HFFc6 (cell line): ENCODE measurements around the gene RNF25. TPM values are rescaled to one million over a fixed set of nuclear protein-coding genes. Genes with fewer than 3 reads are reported as not detected.

Experiments used
- DNase-seq: peaks from one replicate; pipeline ENCODE4 v3.0.0-alpha.2; 2018
- H3K27ac Mint-ChIP-seq: 2 replicates; pipeline ENCODE4 v1.8.0; 2020; ENCODE audit warnings: mild to moderate bottlenecking, mixed read lengths
- H3K27me3 Mint-ChIP-seq: 2 replicates; pipeline ENCODE4 v1.8.0; 2021; ENCODE audit warnings: mild to moderate bottlenecking, moderate library complexity, mixed read lengths; ENCODE audit not compliant: insufficient read depth
- H3K36me3 Mint-ChIP-seq: 2 replicates; pipeline ENCODE4 v1.8.0; 2021; ENCODE audit warnings: low read depth, mixed read lengths
- H3K4me1 Mint-ChIP-seq: 2 replicates; pipeline ENCODE4 v1.8.0; 2020; ENCODE audit warnings: low read depth, mixed read lengths
- H3K4me3 Mint-ChIP-seq: 2 replicates; pipeline ENCODE4 v1.8.0; 2020; ENCODE audit warnings: mild to moderate bottlenecking, moderate library complexity, mixed read lengths
- H3K9me3 Mint-ChIP-seq: 2 replicates; pipeline ENCODE4 v1.8.0; 2020; ENCODE audit warnings: mild to moderate bottlenecking, mixed read lengths
- CTCF ChIP-seq: fragments of 200-600 bp; sonication (generic); IDR thresholded peaks from 2 replicates; pipeline ENCODE4 v1.5.0; 2021; ENCODE audit warnings: antibody characterized with exemption, mild to moderate bottlenecking
- total RNA-seq, 6 experiments: library from RNA; stranded (reverse); fragmentation: NEBNext Ultra II Directional; extraction: Animal tissue kit (Norgen Biotek cat#: 25700); gene quantifications; 2 replicates in 1 of 6; 3 replicates in 5 of 6; pipeline ENCODE4 v1.2.3, GENCODE V29; 2021

RNF25 gene
- total RNA-seq, 6 experiments from 2014 or later: 32.7 to 47.9 (median 39.2) TPM

- H3K9me3 Mint-ChIP-seq: no peaks in the 10 kb centered on the region
- no peak overlapping the region for H3K4me3 Mint-ChIP-seq
- H3K27me3 Mint-ChIP-seq: peaks cover 2% of the 10 kb centered on the region; the same call in 1 of the 2 replicates
- no peak for DNase-seq
- H3K4me1 Mint-ChIP-seq: peaks cover 28% of the 10 kb centered on the region
- peaks cover 11% of the 10 kb centered on the region; the same call in 1 of the 2 replicates for H3K36me3 Mint-ChIP-seq
- no peak for TF ChIP-seq CTCF
- no peak overlapping the region for H3K27ac Mint-ChIP-seq
These were observed 16.1 kb downstream of the RNF25 start for GRCh38 chr2:218655751-218656150.

GRCh38 chr2:218648787-218649100 lies 23.1 kb downstream of the RNF25 start:
- DNase-seq: no peak
- TF ChIP-seq CTCF: peak; percentile 44; the same call in 1 of the 2 replicates
- Mint-ChIP-seq H3K9me3 (no peaks in the 10 kb centered on the region), H3K4me3 (no peak overlapping the region), H3K36me3 (peaks cover 22% of the 10 kb centered on the region), H3K4me1 (peaks cover 11% of the 10 kb centered on the region), H3K27me3 (no peaks in the 10 kb centered on the region; the same call in 1 of the 2 replicates), H3K27ac (no peak overlapping the region)

- Mint-ChIP-seq H3K36me3 (peaks cover 22% of the 10 kb centered on the region), H3K4me1 (peaks cover 11% of the 10 kb centered on the region), H3K9me3 (no peaks in the 10 kb centered on the region), H3K27ac (no peak overlapping the region; the same call in 1 of the 2 replicates), H3K4me3 (no peak overlapping the region), H3K27me3 (no peaks in the 10 kb centered on the region; the same call in 1 of the 2 replicates)
- DNase-seq: peak; percentile 50
- peak; percentile 92 for TF ChIP-seq CTCF
These were observed 23.6 kb downstream of the RNF25 start for GRCh38 chr2:218648088-218648786.

GRCh38 chr2:218645126-218645525 lies 26.7 kb downstream of the RNF25 start:
- TF ChIP-seq CTCF: no peak
- Mint-ChIP-seq H3K27me3 (no peaks in the 10 kb centered on the region; the same call in 1 of the 2 replicates), H3K9me3 (no peaks in the 10 kb centered on the region), H3K4me3 (no peak overlapping the region), H3K36me3 (peaks cover 22% of the 10 kb centered on the region), H3K4me1 (peaks cover 11% of the 10 kb centered on the region), H3K27ac (peak overlapping the region; percentile 85)
- peak; percentile 66 for DNase-seq

GRCh38 chr2:218644721-218645120 lies 27.1 kb downstream of the RNF25 start:
- Mint-ChIP-seq H3K27ac (peak overlapping the region; percentile 85), H3K36me3 (peaks cover 22% of the 10 kb centered on the region)

More at GRCh38 chr2:218644721-218645120, 27.1 kb downstream of the RNF25 start:
- Mint-ChIP-seq H3K27me3 (no peaks in the 10 kb centered on the region; the same call in 1 of the 2 replicates), H3K4me1 (peaks cover 11% of the 10 kb centered on the region), H3K9me3 (no peaks in the 10 kb centered on the region), H3K4me3 (no peak overlapping the region)
- peak; percentile 10; the same call in 1 of the 2 replicates for TF ChIP-seq CTCF
- no peak for DNase-seq
